ENCODE data around the gene ALG2.

ALG2 gene

GRCh38 chr9:99189887-99190596 is 31.7 kb downstream of the ALG2 start:
- no peak for DNase-seq

DNA sequence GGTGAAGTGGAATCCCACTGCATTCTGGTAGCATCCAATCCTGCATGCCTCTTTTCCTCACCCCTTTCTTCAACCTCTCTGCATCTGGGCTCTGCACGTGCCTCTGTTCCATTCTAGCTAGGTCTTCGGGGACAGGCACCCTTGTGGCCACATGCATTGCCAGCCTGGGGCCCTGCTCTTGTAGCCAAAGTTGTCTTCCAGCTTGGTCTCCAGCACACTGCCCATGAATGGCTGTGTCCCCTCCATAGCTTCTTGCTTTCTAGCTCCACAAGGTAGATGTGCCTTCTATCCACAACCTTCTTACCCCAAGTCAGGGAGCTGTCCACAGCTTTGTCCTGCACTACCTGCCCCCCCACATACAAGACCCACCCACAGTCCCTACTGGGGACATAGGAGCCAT is 32.6 kb downstream of the ALG2 start:
- no peak for DNase-seq

DNA sequence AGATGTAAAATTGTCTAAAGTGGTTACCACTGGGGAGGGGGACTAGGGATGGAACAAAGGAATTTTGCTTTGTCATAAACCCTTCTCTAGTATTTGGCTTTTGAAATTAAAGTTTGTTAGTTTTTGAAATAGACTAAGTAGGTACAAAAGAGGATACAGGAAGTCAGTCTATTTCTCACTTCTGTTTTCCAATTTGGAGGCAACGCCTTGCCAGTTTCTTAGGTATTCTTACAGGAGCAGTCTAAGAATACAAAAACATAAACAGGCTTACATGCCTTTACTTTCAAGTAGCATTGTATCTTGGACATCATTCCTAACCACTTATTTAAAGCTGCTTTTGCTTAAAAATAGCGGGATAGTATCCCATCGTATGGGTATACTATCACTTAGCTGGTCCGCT is 34.4 kb downstream of the ALG2 start:
- DNase-seq: no peak

DNA sequence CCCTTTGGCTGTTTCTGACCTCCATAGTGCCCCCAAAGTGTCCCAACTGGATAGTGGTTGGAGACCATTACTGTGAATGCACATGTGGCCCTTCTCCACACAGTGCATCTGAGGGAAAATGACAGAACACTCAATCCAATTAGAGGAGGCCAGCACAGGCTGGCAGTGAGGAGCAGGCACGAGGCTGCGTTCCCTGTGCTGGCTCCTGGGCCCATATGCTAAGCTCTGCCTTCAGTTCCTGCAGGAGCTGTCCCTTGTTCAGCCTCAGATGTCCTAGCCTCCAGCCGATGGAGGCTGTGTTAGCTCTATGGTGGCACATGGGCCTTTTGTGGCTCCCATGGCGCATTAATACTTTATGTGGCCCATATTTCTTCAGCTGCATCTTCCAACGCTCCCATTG is 35.8 kb downstream of the ALG2 start:
- no peak for DNase-seq

DNA sequence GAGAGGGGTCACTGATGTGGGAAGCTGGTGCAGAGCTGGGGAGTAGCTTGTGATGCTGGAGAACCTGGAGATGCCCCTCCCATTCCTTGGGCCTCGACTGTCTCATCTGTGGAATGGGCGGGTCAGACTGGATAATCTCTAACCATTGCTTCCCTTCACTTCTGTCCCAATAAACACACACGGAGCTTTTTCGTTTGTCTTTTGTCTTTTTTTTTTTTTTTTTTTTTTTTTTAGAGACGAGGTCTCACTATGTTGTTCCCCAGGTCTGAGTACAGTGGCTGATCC is 36.5 kb downstream of the ALG2 start:
- no peak for DNase-seq

DNA sequence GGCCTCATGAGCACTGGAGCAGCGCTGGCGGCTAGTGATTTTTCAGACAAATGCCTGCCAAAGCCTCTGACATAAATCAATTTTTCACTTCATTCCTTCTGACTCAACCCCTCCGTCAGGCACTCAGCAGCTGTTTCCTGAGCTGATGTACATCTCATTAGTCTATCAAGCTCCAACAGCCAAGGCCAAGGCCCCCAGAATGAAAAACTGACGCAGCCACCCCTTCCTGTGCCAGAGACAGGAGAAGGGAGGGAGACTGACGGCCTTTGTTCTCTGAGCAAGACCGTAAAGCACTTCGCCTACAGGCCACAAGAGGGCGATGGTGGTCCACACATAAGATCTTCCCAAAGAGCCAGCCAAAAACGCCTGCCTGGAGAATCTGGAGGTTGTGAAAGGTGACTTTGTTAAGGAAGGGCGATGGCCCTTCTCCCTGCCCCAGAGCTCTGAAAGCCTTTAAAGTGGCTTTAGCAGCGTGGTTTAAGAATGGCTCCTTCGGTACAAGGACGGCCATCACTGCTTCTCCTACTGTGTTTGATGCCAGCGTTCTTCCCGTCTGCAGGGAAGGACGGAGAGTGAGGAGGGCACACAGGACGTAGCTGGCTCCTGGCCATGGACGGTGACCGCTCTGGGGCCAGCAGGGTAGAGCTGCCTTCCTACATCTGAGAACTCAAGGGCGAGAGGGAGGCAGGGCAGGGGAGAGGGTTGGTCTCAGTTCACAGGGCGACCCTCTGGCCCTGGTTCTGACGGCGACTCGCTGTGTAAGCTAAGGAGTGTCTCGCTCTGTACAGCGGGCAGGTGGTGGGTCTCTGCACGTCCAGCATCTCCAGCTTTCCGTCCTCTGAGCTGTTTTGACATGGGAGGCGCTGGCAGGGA is 37.0 kb downstream of the ALG2 start:
- DNase-seq: peak; percentile 87 to 88

DNA sequence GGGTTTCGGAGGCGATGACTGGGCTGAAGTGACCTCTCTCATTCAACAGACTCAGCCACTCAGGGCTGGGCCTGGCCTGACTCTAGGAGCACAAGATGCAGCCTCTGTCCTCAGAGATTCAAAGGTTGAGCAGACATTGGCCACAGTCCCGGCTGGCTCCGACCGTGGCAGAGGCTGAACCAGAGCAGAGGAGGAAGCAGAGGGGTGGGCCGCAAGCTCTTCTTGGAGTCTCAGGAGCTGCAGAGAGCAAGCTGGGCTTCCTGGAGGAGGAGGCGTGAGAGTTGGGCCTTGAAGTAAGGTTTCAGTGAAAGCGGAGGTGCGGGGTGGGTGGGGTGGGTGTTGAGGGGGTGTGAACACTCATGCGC is 37.6 kb downstream of the ALG2 start:
- DNase-seq: no peak

DNA sequence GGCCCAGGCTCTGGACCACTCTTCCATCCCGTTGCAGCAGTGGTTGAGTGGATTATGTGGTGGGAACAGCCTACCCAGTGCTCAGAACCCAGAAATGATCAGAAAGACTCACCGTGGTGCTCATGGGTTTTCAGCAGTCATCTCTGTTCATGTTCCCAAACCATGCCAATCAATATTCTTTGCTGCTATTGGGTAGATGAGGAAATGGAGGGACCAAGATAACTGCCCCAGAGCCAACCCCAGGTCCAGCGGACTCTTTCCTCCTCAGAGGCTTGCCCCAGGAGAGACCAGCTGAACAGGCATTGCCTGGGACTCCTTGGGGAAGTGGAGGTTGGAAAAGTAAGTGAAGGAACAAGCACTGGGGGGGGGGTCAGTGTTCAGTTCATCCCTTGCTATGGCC is 38.1 kb downstream of the ALG2 start:
- no peak for DNase-seq

DNA sequence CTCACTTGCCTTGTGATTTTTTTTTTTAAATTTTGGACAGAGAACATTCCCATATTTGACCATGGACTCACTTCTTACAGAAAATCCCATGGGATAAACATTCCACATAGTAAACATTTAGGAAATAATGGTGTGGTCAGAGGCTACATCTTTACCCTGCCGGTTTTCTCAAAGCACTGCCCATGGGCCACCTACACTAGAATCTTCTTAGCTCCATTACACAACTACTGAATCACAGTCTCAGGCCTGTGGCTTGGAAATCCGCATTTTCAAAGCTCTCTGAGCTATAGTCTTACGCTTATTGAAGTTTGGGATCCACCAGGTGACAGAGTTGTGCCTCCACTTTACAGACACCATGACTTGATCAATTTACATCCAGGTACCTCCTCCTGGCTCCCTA is 39.4 kb downstream of the ALG2 start:
- no peak for DNase-seq

DNA sequence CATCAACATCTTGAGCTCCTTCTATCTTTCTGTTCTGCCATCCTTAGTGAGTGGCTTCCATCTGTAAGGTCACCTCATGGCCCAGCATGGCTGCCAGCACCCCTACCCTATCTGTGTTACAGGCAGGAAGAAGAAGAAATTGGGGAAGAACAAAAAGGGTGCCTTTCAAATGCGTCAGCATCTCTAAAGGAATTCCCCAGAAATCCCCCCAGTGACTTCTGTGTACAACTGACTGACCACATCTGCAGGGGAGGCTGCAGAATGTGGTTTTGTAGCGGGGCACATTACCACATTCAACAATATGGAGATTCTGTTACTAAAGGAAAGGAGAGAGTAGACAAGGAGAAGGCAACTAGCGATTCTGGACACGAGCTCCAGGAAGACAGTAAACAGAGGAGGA is 40.1 kb downstream of the ALG2 start:
- DNase-seq: peak; percentile 37 to 52

DNA sequence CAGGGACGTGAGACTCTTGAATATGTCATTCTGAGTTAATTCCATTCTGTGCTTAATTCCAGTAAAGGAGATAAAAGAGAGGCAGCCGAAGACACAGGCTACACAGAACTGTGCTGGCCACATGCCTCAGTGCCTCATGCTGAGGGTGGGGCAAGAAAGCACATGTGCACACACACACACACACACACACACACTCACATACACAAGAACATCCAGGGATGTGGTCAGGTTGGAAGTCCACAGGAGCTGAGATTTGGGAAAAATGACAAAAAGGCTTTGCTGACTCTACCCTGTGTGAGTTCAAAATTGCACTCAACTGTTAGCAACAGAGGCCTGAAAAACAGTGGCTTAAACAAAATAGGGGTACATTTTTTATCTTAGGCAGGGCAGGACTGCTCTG is 40.5 kb downstream of the ALG2 start:
- no peak for DNase-seq

DNA sequence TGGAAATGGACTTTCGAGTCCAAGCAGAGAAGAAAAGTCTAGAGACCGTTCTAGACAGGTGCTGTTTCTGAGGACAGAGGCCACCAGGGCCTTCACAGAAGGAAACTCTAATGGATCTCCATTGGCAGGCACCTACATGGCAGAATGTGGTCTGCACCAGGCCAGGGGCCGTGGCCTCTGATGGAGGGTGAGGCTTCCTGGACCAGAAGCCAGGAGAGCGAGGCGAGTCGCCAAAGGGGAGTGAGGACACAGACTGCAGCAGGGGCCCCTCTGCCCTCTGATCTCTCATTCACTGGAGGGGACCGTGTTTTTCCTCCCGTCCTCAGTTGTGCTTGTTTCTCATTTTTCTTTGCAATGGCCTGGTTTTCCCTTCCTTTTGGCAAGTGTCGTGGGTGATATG is 41.1 kb downstream of the ALG2 start:
- DNase-seq: peak; percentile 35 to 37

GRCh38 chr9:99180199-99180598 is 41.5 kb downstream of the ALG2 start:
- no peak for DNase-seq

DNA sequence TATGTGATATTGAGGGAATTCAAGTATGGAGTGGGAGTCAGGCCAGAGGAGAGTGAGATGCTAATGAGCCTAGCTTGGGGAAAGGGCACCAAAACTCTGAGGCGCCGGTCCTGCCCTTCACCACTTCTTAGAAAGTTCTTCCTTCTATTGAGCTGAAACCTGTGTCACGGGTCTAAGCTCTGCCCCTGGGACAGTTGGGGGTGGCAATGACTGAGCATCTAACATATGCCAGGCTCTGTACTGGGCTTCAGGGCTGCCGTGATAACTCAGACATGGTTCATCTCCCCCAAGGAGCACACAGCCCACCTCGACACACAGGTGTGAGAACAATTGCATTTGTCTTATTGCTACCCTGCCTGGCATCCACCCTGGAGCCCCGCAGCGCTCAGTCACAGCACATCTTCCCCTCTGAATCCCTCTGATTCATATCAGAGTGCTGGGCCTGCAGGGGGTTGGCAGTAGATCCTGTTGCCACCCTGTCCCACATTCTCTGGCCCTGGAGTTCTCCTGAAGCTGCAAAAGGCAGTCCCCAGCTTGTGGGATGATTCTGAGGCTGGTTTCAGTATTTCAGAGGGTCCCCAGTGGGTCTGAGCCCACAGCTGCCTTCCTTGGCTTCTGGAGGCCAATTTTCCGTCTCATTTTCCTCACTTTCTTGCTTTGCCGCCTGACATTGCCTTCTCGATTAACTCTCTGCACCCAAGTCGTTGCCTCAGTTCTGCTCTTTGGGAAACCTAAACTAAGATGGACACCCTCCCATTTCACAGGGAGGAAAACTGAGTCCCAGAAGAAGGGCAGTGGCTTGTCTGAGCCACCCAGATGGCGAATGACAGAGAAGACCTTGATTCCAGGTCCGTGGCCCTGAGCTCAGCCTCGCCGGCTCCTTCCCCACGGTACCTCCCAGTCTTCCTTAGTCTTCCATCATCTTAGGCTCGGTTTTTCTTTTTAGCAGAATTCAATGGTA is 42.5 kb downstream of the ALG2 start:
- DNase-seq: no peak

DNA sequence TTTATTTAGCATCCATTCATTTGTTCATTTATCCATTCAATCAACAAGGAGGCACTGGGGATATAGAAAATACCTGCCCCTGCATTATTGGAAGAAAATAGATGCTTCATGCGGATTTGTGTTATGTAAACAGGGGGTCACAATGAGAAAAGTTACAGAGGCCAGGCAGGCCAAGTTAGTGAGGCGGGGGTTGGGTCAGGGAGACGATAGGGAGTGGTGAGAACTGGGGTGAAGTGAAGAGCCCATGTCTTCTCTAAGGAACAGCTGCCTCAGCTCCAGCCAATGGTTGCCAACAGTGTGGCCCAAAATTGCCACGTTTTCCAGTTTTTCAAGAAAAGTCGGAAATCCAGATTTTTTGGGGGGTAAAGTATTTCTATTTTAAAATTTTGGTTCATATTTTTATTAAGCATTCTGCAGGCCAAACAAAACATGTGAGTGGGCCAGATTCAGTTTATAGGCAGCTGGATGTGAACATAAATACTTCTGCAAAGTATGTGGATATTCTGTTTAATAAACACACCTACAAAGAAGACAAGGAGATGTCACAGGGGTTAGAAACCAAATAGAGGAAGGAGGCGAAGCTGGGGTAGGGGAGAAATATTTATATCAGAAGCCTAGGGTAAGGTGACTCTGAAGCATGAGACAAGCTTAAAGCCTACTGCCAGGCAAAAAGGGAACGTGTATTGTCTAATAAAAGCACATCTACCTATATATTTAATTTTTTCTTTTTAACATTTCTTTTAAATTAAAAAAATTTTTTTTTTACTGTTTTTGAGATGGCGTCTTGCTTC is 44.0 kb downstream of the ALG2 start:
- DNase-seq: no peak

- DNase-seq: no peak
These were observed 45.2 kb downstream of the ALG2 start for GRCh38 chr9:99176527-99177013.

- DNase-seq: no peak
These were observed 47.9 kb downstream of the ALG2 start for GRCh38 chr9:99173570-99174504.

DNA sequence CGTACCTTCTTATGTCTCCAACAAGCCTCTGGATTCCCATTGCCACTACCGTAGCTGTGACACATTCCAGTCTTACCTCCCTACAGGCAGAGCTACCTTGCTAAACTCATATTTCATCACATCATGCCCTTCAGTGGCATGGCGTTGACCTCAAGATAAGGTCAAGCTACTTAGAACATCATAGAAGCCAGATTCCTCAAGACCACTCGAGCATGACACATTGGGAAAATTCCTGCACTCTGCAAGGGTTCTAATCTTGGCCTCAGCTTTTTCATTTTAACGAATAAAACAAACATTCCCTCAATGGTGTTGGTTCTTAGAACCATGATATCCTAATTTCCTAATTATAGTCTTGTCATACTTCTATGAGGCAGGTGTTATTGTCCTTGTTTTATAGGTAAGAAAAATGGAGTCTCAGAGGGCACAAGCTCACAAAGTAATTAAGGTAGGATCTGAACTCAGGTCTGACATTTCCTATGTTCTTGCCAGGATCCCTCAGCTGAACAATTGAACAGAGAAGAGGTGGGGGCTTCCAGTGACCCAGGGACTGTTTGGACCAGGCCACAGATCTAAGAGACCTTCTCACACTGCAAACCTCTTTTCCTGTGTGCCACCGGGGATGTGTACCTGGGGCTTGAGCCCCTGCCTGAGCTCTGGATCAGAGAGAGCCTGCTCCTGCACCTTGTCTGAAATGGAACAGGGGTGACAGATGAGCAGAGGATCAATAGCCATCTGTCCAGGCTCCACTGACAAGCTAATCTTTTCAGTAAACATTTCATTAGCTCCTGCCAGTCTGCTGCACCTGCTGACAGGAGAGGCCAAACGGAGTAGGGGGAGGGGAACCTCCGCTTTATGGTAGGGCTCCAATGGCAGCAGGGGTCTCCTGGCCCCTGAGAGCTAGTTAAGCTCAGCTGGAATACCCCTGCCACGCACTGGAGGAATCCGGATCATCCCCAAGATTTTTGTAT is 49.3 kb downstream of the ALG2 start:
- no peak for DNase-seq

DNA sequence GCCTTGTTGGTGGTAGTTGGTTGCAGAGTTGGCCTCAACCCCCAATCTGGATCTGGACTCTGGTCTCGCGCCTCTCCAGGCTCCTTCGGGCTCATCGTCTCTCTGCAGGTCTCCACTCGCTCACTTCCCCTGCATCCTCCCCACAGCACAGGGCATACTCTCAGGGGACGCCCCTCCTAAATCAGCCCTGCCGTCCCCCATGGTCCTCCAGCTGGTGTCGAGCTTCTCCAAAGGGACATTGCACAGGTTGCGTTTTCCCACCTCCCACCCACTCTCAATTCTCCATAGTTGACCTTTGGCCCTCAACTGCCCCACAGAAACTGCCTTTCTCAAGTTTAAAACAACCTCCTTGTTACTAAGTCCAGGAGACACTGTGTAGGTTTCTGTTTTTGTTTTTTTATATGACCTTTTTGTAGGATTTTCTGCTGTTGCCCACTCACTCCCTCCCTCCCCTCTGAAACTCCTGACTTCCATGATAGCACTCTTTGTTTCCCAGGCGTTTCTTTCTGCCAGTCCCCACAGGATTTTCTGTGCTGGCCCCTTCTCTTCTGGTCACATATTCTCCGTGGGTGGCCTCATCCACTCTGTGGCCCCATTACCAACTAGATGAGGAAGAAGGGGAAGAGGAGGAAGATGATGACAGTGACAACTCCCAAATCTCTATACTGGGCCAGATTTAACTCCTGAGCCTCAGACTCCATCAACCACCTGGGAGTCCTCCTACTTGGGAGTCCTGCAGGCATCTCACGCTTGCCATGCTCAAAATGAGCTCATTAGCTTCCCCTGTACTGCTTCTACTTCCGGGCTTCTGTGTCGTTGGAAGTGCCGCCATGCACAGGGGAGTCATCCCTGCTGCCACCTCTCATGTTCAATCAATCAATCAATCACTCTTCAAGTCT is 50.3 kb downstream of the ALG2 start:
- DNase-seq: no peak
